ENCODE data around the gene DCLRE1B. TPM values are rescaled to one million over a fixed set of nuclear protein-coding genes. Genes with fewer than 3 reads are reported as not detected.

The DCLRE1B gene
- total RNA-seq, 3 donors from 2014 or later = 4.2 to 6.0 (median 5.2) TPM

GRCh38 chr1:113934511-113935055 lies 29.5 kb downstream of the DCLRE1B start:
- intact Hi-C loops (cut with DNase I, micrococcal nuclease) = no loop called here
- Histone ChIP-seq H3K4me3 (no peak overlapping the region), H3K36me3 (ENCODE audit: low read depth) (no peaks in the 10 kb centered on the region), H3K4me1 (ENCODE audit: low read depth) (peaks cover 19% of the 10 kb centered on the region), H3K9me3 (no peaks in the 10 kb centered on the region)
- TF ChIP-seq CTCF (IDR thresholded peaks at IDR 0.05) = no peak
- no peak for ATAC-seq
- DNase-seq = no peak

GRCh38 chr1:113935176-113935575 lies 30.1 kb downstream of the DCLRE1B start:
- H3K4me3 ChIP-seq = no peak overlapping the region
- peaks cover 21% of the 10 kb centered on the region for H3K4me1 ChIP-seq (ENCODE audit: low read depth)
- no peaks in the 10 kb centered on the region for H3K36me3 ChIP-seq (ENCODE audit: low read depth)
- ATAC-seq (no peak), DNase-seq (no peak)
- TF ChIP-seq CTCF (IDR thresholded peaks at IDR 0.05) = no peak
- intact Hi-C loops (cut with DNase I, micrococcal nuclease) = no loop called here
- no peaks in the 10 kb centered on the region for H3K9me3 ChIP-seq

GRCh38 chr1:113935970-113936369 lies 30.8 kb downstream of the DCLRE1B start:
- no peaks in the 10 kb centered on the region for H3K36me3 ChIP-seq (ENCODE audit: low read depth)
- ATAC-seq = no peak
- no peak for TF ChIP-seq CTCF (IDR thresholded peaks at IDR 0.05)
- DNase-seq = no peak
- H3K4me3 ChIP-seq = no peak overlapping the region
- peaks cover 21% of the 10 kb centered on the region for H3K4me1 ChIP-seq (ENCODE audit: low read depth)
- intact Hi-C loops (cut with DNase I, micrococcal nuclease) = no loop called here
- no peaks in the 10 kb centered on the region for H3K9me3 ChIP-seq

- no peak for DNase-seq
- Histone ChIP-seq H3K36me3 (ENCODE audit: low read depth) (no peaks in the 10 kb centered on the region), H3K9me3 (no peaks in the 10 kb centered on the region), H3K4me3 (no peak overlapping the region), H3K4me1 (ENCODE audit: low read depth) (peaks cover 16% of the 10 kb centered on the region)
- intact Hi-C loops (cut with DNase I, micrococcal nuclease) = no loop called here
- ATAC-seq = no peak
- no peak for TF ChIP-seq CTCF (IDR thresholded peaks at IDR 0.05)
These were observed 32.0 kb downstream of the DCLRE1B start for GRCh38 chr1:113937146-113937545.

GRCh38 chr1:113938192-113938591 lies 33.1 kb downstream of the DCLRE1B start:
- Histone ChIP-seq H3K4me3 (no peak overlapping the region), H3K9me3 (no peaks in the 10 kb centered on the region), H3K36me3 (ENCODE audit: low read depth) (no peaks in the 10 kb centered on the region), H3K4me1 (ENCODE audit: low read depth) (peaks cover 9% of the 10 kb centered on the region)
- intact Hi-C loops (cut with DNase I, micrococcal nuclease) = no loop called here
- ATAC-seq = no peak
- no peak for DNase-seq
- TF ChIP-seq CTCF (IDR thresholded peaks at IDR 0.05) = no peak

All from mucosa of descending colon (tissue), 3 donors.